Muscle of arm (tissue), 12 donors: ENCODE results near the gene EPB41L1. TPM values are rescaled to one million over a fixed set of nuclear protein-coding genes. Genes with fewer than 3 reads are reported as not detected.

Experiments used
- DNase-seq: peaks from one replicate; pipeline ENCODE4 v3.0.0-alpha.2; 2013
- polyA plus RNA-seq, 12 donors: library from polyadenylated mRNA; unstranded; fragments of 120-200 nt; gene quantifications; one replicate each; pipeline ENCODE4 v1.2.1, GENCODE V29; 2013; ENCODE audit not compliant: insufficient read length in 12 of 12

Gene EPB41L1
- polyA plus RNA-seq, 12 donors, result 20.0 to 42.1 (median 23.3) TPM; not detected in 1

- DNase-seq, result peak; percentile 70
These were observed 522 bp upstream of the EPB41L1 start for GRCh38 chr20:36153736-36154699.

GRCh38 chr20:36155629-36155971, 1.1 kb downstream of the EPB41L1 start:
- no peak for DNase-seq

- DNase-seq, result no peak
These were observed 1.5 kb downstream of the EPB41L1 start for GRCh38 chr20:36155991-36156390.

- no peak for DNase-seq
These were observed 3.1 kb downstream of the EPB41L1 start for GRCh38 chr20:36157610-36158009.

- no peak for DNase-seq
These were observed 3.7 kb downstream of the EPB41L1 start for GRCh38 chr20:36158160-36158741.

- DNase-seq, result no peak
These were observed 5.3 kb downstream of the EPB41L1 start for GRCh38 chr20:36159833-36160232.

- DNase-seq, result no peak
These were observed 7.9 kb downstream of the EPB41L1 start for GRCh38 chr20:36162272-36162966.

GRCh38 chr20:36167902-36168503, 13.5 kb downstream of the EPB41L1 start:
- peak; percentile 48 for DNase-seq

GRCh38 chr20:36170542-36171215, 16.1 kb downstream of the EPB41L1 start:
- no peak for DNase-seq

GRCh38 chr20:36173451-36173933, 19.0 kb downstream of the EPB41L1 start:
- DNase-seq, result no peak

GRCh38 chr20:36175016-36175415, 20.5 kb downstream of the EPB41L1 start:
- DNase-seq, result no peak

GRCh38 chr20:36175475-36175995, 21.0 kb downstream of the EPB41L1 start:
- no peak for DNase-seq

- DNase-seq, result no peak
These were observed 23.2 kb downstream of the EPB41L1 start for GRCh38 chr20:36177716-36178115.

GRCh38 chr20:36179170-36179945, 24.8 kb downstream of the EPB41L1 start:
- DNase-seq, result no peak

- no peak for DNase-seq
These were observed 25.8 kb downstream of the EPB41L1 start for GRCh38 chr20:36180323-36180722.

- no peak for DNase-seq
These were observed 27.5 kb downstream of the EPB41L1 start for GRCh38 chr20:36181934-36182603.

GRCh38 chr20:36182604-36183154, 28.1 kb downstream of the EPB41L1 start:
- DNase-seq, result no peak

GRCh38 chr20:36183155-36183944, 28.8 kb downstream of the EPB41L1 start:
- DNase-seq, result no peak
